Right cardiac atrium (tissue), 5 donors: ENCODE data around the gene CCDC92. TPM values are rescaled to one million over a fixed set of nuclear protein-coding genes. Genes with fewer than 3 reads are reported as not detected.

Source experiments
- ATAC-seq, 2 donors: fragments of 200-7000 bp; cut with Tn5 transposase; one replicate each; pipeline versions ENCODE4 v1.8.0 to v1.9.1; 2020; ENCODE audit warnings: moderate library complexity in 2 of 2, mild to moderate bottlenecking in 1 of 2
- DNase-seq, 3 donors: peaks; one replicate each; pipeline ENCODE4 v3.0.0-alpha.2; 2020
- H3K27ac ChIP-seq: one replicate; pipeline ENCODE4 v1.5.1; 2013; ENCODE audit warnings: mild to moderate bottlenecking, low read length, control low read depth, moderate library complexity
- H3K27me3 ChIP-seq: one replicate; pipeline ENCODE4 v1.6.1; 2013; ENCODE audit not compliant: control insufficient read depth, insufficient read depth
- H3K4me1 ChIP-seq: one replicate; pipeline ENCODE4 v1.6.1; 2013; ENCODE audit warnings: low read length; ENCODE audit not compliant: control insufficient read depth, insufficient read depth
- H3K4me3 ChIP-seq: one replicate; pipeline ENCODE4 v1.5.1; 2013; ENCODE audit warnings: low read length, control low read depth
- H3K9me3 ChIP-seq: one replicate; pipeline ENCODE4 v1.6.1; 2013; ENCODE audit warnings: low read length; ENCODE audit not compliant: control insufficient read depth
- WGBS: extraction: QIAGEN DNeasy Blood & Tissue Kit; methylation state at CpG from one replicate; pipeline ENCODE4 v1.1.7; 2013; 5-methylcytosine and 5-hydroxymethylcytosine counted together
- intact Hi-C, 4 donors: fragments of 100-400 bp; cut with DNase I; formaldehyde crosslinking; loops; one replicate each; pipeline versions ENCODE4 v1.11.0 to v1.14.0; 2022 to 2023
- polyA plus RNA-seq: library from polyadenylated mRNA; stranded (reverse); fragments of 200-250 nt; gene quantifications from one replicate; pipeline ENCODE4 v1.2.3, GENCODE V29; 2013
- total RNA-seq, 4 donors: library from RNA; stranded (reverse); fragmentation: NEBNext Ultra II Directional; extraction: Animal tissue kit (Norgen Biotek cat#: 25700); gene quantifications; one replicate each; pipeline ENCODE4 v1.2.1, GENCODE V29; 2021
- donor health status: healthy with polysubstance abuse.
- donor health status: DM: no; HTN: yes; CAD: no.
- donor health status: DM: no; HTN: no; CAD: no.
- donor health status: DM: no; HTN: yes; CAD: no; lungs with severe emphysema.
- donor health status: DM: yes; HTN: yes; CAD: no.

The CCDC92 gene
- total and polyA plus RNA-seq, 5 donors = 47.5 to 80.0 (median 53.0) TPM

- H3K9me3 ChIP-seq = no peaks in the 10 kb centered on the region
- DNase-seq (no peak), ATAC-seq (no peak)
- H3K4me1 ChIP-seq = no peaks in the 10 kb centered on the region
- H3K27me3 ChIP-seq = no peaks in the 10 kb centered on the region
- no peak overlapping the region for H3K27ac ChIP-seq
- intact Hi-C loops = no loop called here
- H3K4me3 ChIP-seq = no peak overlapping the region
- WGBS = 89% methylated on average over 11 of the region's 11 CpGs
These were observed 38.5 kb downstream of the CCDC92 start for GRCh38 chr12:123934016-123934620.

- DNase-seq = no peak
- intact Hi-C loops = no loop called here
- 93% methylated on average over 14 of the region's 14 CpGs for WGBS
- Histone ChIP-seq H3K27me3 (no peaks in the 10 kb centered on the region), H3K27ac (no peak overlapping the region), H3K9me3 (no peaks in the 10 kb centered on the region), H3K4me1 (no peaks in the 10 kb centered on the region), H3K4me3 (no peak overlapping the region)
- ATAC-seq = no peak
These were observed 39.4 kb downstream of the CCDC92 start for GRCh38 chr12:123933214-123933613.

GRCh38 chr12:123931686-123932321, 40.8 kb downstream of the CCDC92 start:
- DNase-seq (no peak), ATAC-seq (no peak)
- WGBS = 84% methylated on average over 14 of the region's 14 CpGs
- no peak overlapping the region for H3K4me3 ChIP-seq
- H3K4me1 ChIP-seq = no peaks in the 10 kb centered on the region
- intact Hi-C loops = no loop called here
- no peaks in the 10 kb centered on the region for H3K9me3 ChIP-seq
- H3K27ac ChIP-seq = no peak overlapping the region
- no peaks in the 10 kb centered on the region for H3K27me3 ChIP-seq

GRCh38 chr12:123929946-123930583, 42.6 kb downstream of the CCDC92 start:
- no peaks in the 10 kb centered on the region for H3K9me3 ChIP-seq
- 90% methylated on average over 9 of the region's 9 CpGs for WGBS
- H3K4me1 ChIP-seq = no peaks in the 10 kb centered on the region
- no peak overlapping the region for H3K4me3 ChIP-seq
- no peak overlapping the region for H3K27ac ChIP-seq
- H3K27me3 ChIP-seq = no peaks in the 10 kb centered on the region
- no peak for DNase-seq
- intact Hi-C loops = no loop called here
- ATAC-seq = no peak

GRCh38 chr12:123928897-123929296, 43.7 kb downstream of the CCDC92 start:
- no peak for ATAC-seq
- intact Hi-C loops = no loop called here
- no peak for DNase-seq
- whole genome bisulfite sequencing = 84% methylated on average over 7 of the region's 7 CpGs
- Histone ChIP-seq H3K9me3 (no peaks in the 10 kb centered on the region), H3K27me3 (no peaks in the 10 kb centered on the region), H3K4me1 (no peaks in the 10 kb centered on the region), H3K4me3 (no peak overlapping the region), H3K27ac (no peak overlapping the region)

- H3K27ac ChIP-seq = no peak overlapping the region
- H3K27me3 ChIP-seq = no peaks in the 10 kb centered on the region
- no peaks in the 10 kb centered on the region for H3K4me1 ChIP-seq
- ATAC-seq (no peak), DNase-seq (no peak)
- WGBS = 81% methylated on average over 15 of the region's 15 CpGs
- no peaks in the 10 kb centered on the region for H3K9me3 ChIP-seq
- intact Hi-C loops = no loop called here
- H3K4me3 ChIP-seq = no peak overlapping the region
These were observed 44.3 kb downstream of the CCDC92 start for GRCh38 chr12:123928274-123928865.

GRCh38 chr12:123924539-123924938, 48.1 kb downstream of the CCDC92 start:
- no peak for ATAC-seq
- H3K4me3 ChIP-seq = no peak overlapping the region
- 95% methylated on average over 4 of the region's 4 CpGs for WGBS
- H3K4me1 ChIP-seq = no peaks in the 10 kb centered on the region
- H3K27ac ChIP-seq = no peak overlapping the region
- DNase-seq = no peak
- intact Hi-C loops = no loop called here
- no peaks in the 10 kb centered on the region for H3K9me3 ChIP-seq
- no peaks in the 10 kb centered on the region for H3K27me3 ChIP-seq

GRCh38 chr12:123923927-123924326, 48.7 kb downstream of the CCDC92 start:
- Histone ChIP-seq H3K27me3 (no peaks in the 10 kb centered on the region), H3K4me3 (no peak overlapping the region), H3K9me3 (no peaks in the 10 kb centered on the region), H3K4me1 (no peaks in the 10 kb centered on the region), H3K27ac (no peak overlapping the region)
- ATAC-seq (no peak), DNase-seq (no peak)
- intact Hi-C loops = no loop called here
- WGBS = 55% methylated on average over 7 of the region's 7 CpGs

- DNase-seq = no peak
- Histone ChIP-seq H3K4me3 (no peak overlapping the region), H3K27ac (no peak overlapping the region), H3K4me1 (no peaks in the 10 kb centered on the region), H3K27me3 (no peaks in the 10 kb centered on the region), H3K9me3 (no peaks in the 10 kb centered on the region)
- no peak for ATAC-seq
- intact Hi-C loops = no loop called here
- 93% methylated on average over 2 of the region's 2 CpGs for WGBS
These were observed 49.6 kb downstream of the CCDC92 start for GRCh38 chr12:123923038-123923437.

GRCh38 chr12:123919980-123920360, 52.7 kb downstream of the CCDC92 start:
- no peak overlapping the region for H3K27ac ChIP-seq
- intact Hi-C loops = no loop called here
- no peak for ATAC-seq
- no peaks in the 10 kb centered on the region for H3K4me1 ChIP-seq
- no peak overlapping the region for H3K4me3 ChIP-seq
- WGBS = 75% methylated on average over 3 of the region's 3 CpGs
- H3K9me3 ChIP-seq = no peaks in the 10 kb centered on the region
- no peak for DNase-seq
- H3K27me3 ChIP-seq = no peaks in the 10 kb centered on the region

- H3K4me1 ChIP-seq = no peaks in the 10 kb centered on the region
- H3K27ac ChIP-seq = no peak overlapping the region
- intact Hi-C loops = no loop called here
- H3K27me3 ChIP-seq = no peaks in the 10 kb centered on the region
- no peak for DNase-seq
- WGBS = 89% methylated on average over 19 of the region's 19 CpGs
- no peaks in the 10 kb centered on the region for H3K9me3 ChIP-seq
- no peak overlapping the region for H3K4me3 ChIP-seq
- ATAC-seq = no peak
These were observed 55.2 kb downstream of the CCDC92 start for GRCh38 chr12:123917337-123917850.
